Hepatic stellate cell (primary cell): Measurements from ENCODE around the gene AGAP6.
A peak's percentile ranks its signal among the peaks of the same experiment; 100 is the strongest.
"Not testable (repeated sequence)": the region's sequence is repeated elsewhere in the genome, so short reads cannot be mapped to it uniquely, and the experiment has no call there.

Experiments used
- DNase-seq: peaks from one replicate; pipeline ENCODE4 v3.0.0; 2011; ENCODE audit warnings: low spot score

AGAP6 gene

DNA sequence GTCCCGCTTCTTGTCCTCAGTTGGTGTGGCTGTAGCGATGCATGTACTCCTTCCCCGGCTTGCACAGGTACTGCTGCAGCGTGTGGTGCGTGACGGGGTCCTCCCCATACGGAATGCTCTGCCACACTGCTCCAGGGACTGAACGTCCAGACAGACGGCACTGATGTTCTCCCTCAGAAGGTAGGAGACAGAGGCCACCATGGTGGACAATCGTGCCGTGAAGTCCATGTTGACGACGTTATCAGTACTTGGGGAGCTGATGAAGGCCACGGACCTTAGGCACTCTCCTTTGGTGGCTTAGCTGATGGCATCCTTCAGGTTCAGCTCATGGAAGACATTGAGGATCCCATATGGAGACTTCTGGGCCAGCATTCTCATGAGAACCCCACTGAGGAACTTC lies 37.4 kb downstream of the AGAP6 start:
- DNase-seq, result no peak

- no peak for DNase-seq
Measured at GRCh38 chr10:50027195-50027594, 39.0 kb downstream of the AGAP6 start.

DNA sequence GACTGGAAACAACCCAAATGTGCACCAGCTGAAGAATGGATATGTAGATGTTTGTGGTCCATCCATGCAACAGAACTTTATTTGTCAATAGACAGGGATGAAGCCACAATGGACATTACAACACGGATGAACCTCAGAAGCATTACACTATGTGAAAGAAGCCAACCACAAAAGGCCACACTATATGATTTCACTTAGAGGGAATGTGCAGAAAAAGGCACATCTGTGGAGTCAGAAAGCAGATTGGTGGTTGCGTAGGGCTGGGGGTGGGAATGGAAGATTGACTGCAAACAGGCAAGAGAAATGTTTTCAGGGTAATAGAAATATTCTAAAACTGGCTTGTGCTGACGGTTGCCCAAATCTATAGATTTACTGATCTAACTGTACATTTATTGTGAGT lies 45.3 kb downstream of the AGAP6 start:
- no peak for DNase-seq

GRCh38 chr10:50035337-50035736 lies 47.1 kb downstream of the AGAP6 start:
- DNase-seq, result not testable (repeated sequence)

- DNase-seq, result no peak
Measured at GRCh38 chr10:50044941-50045664, 56.9 kb downstream of the AGAP6 start.

DNA sequence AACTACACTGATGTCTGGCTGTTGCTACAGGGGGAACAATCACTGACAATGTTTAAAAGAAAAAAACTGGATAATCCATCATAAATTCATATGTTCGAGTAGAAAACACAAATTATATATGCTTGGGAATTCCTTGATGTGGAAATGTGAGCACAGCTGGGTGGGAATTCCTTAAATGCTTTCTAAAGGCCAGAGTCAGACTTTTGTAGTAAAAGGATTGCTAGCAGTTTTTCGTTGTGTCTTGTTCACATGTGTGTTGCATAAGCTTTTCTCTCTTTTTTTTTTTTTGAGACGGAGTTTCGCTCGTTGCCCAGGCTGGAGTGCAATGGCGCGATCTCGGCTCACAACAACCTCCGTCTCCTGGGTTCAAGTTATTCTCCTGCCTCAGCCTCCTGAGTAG lies 58.3 kb downstream of the AGAP6 start:
- DNase-seq, result not testable (repeated sequence)

DNA sequence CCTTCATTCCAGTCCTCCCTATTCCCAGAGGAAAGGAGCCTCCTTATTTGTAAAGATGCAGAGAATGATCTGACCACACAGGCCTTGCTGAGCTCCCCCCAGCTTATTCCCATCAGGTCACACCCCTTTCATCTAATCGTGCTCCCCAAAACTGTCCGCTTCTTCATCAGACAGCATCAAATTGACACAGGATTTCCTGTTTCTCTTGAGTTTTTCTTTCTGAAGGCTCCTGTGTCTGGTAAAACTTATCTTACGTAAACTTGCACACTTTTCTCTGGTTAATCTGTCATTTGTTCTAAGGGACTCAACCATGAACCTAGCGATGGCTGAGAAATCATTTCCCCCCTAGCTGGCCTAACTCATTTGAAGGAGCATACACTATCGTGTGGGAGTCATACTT lies 59.4 kb downstream of the AGAP6 start:
- DNase-seq, result not testable (repeated sequence)

DNA sequence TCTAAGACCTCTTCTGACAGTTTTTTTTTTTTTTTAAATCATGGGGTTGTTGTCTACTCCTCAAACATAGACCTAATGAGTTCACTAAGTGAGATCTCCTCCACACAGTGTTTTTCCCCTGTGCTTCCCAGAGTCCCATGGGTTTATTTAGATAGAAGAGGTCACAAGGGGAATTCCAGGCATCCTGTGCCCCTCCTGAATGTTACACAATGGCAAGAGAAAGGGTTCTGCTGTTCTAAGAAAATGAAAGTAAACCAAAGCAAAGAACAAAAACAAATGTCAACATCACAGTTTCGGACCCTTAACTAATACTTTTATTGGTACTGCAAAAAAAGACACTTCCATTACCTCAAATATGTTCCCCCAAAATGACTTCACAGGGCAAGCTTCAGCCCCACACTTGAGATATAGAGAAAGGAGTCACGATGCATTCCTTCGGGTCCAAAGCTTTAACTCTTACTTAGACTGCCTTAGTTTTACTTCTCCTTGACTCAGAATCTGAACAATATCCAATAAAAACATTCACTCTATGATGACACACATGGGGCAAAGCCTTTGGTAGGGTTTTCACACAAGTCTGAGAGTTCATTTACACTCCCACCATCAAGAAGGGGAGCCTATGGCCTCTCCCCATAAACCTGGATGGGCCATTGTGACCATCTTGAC lies 63.9 kb downstream of the AGAP6 start:
- peak; percentile 42 for DNase-seq

- DNase-seq, result not testable (repeated sequence)
Measured at GRCh38 chr10:50052778-50053376, 64.7 kb downstream of the AGAP6 start.

- not testable (repeated sequence) for DNase-seq
Measured at GRCh38 chr10:50055494-50056292, 67.5 kb downstream of the AGAP6 start.

DNA sequence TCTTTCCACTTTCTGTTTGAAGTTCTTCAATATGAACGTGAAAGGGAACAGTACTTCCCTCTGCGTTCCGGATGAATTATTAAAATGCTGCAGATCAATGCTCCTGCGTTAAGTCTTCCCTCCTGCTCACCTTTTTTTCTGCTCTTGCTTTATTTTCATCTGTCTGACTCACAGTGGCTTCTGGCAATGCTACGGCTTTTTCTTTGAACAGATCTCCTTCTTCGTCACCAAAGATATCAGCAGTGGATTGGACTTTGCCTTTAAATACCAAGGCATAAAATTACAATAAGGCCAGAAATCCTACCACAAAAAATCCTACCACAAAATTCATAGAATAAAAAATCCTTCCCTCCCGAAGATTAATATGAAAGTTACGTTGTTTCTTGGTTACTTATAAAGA lies 68.4 kb downstream of the AGAP6 start:
- DNase-seq, result not testable (repeated sequence)

DNA sequence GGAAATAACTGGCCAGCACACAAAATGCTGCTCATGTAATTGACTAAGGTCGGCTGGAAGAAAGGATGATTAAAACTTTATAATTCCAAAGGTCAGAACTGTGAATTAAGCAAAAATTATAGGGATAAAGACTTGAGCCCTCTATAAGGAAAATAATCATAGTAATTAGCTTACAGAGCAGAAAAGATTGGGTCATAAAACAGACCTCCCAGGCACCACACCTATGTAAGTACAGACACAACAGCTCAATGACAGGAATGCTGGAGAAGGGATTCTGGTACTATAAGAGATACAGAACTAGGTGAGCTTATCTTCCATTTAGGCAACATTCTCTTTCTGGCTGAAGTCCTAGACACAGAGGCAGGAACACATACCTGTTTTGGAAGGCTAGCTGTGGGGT lies 70.5 kb downstream of the AGAP6 start:
- DNase-seq, result not testable (repeated sequence)

DNA sequence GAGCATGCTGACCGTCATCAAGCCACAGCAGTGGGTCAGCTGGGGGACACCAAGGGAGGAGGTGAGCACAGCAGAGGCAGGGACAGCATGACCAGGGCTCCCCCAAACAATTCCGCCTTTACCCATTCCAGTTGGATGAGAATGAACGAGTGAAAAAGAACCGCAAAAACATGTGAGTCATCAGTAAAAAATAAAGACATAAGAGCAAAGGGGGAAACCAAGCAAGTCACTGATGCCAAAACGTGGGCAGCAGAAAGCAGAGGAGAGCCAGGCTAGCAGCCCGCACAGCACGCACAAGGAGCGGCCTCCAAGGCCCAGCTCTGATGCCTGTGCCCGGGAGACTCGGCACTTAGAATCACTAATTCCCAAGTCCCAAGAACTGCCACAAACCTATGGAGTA lies 71.7 kb downstream of the AGAP6 start:
- DNase-seq, result not testable (repeated sequence)
